ENCODE measurements around the gene NAA38. TPM values are rescaled to one million over a fixed set of nuclear protein-coding genes. Genes with fewer than 3 reads are reported as not detected.

Gene NAA38
- total and polyA plus RNA-seq, 2 donors (not counting 1 experiment from before 2014, with no cell fraction given) = 20.0 to 80.5 TPM

DNA sequence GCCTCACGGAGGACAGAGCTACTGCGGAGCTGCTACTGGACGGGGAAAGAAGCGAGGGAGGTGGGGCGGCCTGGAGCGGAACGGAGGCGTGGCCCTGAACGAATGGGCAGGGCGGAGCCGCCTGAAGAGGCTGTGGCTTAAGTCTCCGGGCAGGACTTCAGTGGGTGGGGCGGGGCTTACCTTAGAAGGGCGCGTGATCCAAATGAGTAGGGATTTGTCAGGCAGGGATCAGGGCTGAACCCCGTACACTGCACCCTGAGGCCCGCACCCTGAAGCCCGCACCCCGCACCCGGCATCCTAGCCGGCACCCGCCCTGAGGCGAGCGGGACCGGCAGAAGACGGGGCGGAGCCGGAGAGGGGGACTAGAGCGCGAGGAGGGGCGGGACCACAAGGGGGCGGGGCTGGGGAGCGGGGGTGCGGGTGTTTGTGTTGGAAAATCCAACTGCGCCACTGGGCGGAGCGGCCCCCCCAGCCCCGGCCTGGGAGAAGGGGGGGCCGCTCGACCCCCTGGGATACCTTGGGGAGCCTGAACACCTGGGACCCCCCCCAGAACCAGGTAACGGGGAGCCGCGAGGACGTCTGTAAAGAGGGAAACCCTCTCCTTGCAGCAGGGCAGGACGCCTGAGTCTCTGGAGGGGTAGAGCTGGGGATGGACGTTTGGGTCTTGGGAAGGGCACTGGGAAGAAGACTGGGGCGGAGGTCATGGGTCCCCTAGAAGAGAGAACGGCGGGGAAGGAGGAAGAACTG lies 23.4 kb downstream of the NAA38 start, which contains the start of gene KDM6B:
Gene KDM6B, plus strand, starts transcription at position 423 of the 747 bp plus-strand sequence. CDS start 11,338 bp downstream, outside the sequence.
- ATAC-seq (ENCODE audit: low read depth) (peak; percentile 65), DNase-seq (peak; percentile 96)
- H3K9me3 Mint-ChIP-seq (ENCODE audit: insufficient read depth) = no peaks in the 10 kb centered on the region
- intact Hi-C loops (cut with micrococcal nuclease) = loop anchor here (1.0 to 10.0 kb wide), 6 partner anchors 12 to 1179 kb away; partner anchors contain the start of genes C17orf100, CNTROB, MED31 and NAA38
- Histone ChIP-seq H3K4me2 (replicated peaks; ENCODE audit: low read depth, low read length, poor library complexity, severe bottlenecking) (peak within 1 kb of the TSS; percentile 99), H3K9ac (ENCODE audit: low read length) (peak within 1 kb of the TSS; percentile 83), H2AFZ (ENCODE audit: insufficient read depth, low read depth, low read length, poor library complexity, severe bottlenecking) (peak within 1 kb of the TSS; percentile 65), H3K27ac (ENCODE audit: low read length in 2 of 2) (peak within 1 kb of the TSS; percentile 93 to 100), H3K4me3 (ENCODE audit: control extremely low read depth in 1 of 5, extremely low read depth in 1 of 5, insufficient read depth in 1 of 5, low read depth in 2 of 5, low read length in 4 of 5) (peak within 1 kb of the TSS; percentile 56 to 99 (median 95)), H3K36me3 (replicated peaks in 1 of 2; ENCODE audit: control extremely low read depth in 1 of 2, control insufficient read depth in 1 of 2, extremely low read depth in 1 of 2, insufficient read depth in 2 of 2, low read length in 1 of 2) (no peaks in the 10 kb centered on the region), H4K20me1 (ENCODE audit: control insufficient read depth, insufficient read depth, low read length, poor library complexity, severe bottlenecking) (peaks cover 17% of the 10 kb centered on the region), H3K4me1 (ENCODE audit: control insufficient read depth in 2 of 2, insufficient read depth in 2 of 2, low read length in 2 of 2) (peaks cover 34 to 47% of the 10 kb centered on the region in 2 donors), H3K9me3 (ENCODE audit: control extremely low read depth in 1 of 3, control insufficient read depth in 2 of 3, insufficient read depth in 1 of 3, low read length in 2 of 3) (peaks cover 0 to 4% (median 0%) of the 10 kb centered on the region in 3 donors), H3K27me3 (replicated peaks in 1 of 4; ENCODE audit: control extremely low read depth in 1 of 4, control insufficient read depth in 3 of 4, insufficient read depth in 4 of 4, low read length in 3 of 4) (peaks cover 0 to 13% (median 2%) of the 10 kb centered on the region in 4 experiments), H3K79me2 (ENCODE audit: control insufficient read depth, insufficient read depth, low read length) (peaks cover 30% of the 10 kb centered on the region)
- ChIA-PET POLR2A (interaction anchor here (0.6 to 3.2 kb wide), 13 partner anchors 8 to 815 kb away, joined by 3 to 21 read pairs (median 9); partner anchors contain the start of genes CYB5D1, NAA38 and TP53), CTCF (interaction anchor here (0.6 to 5.3 kb wide), 19 partner anchors 9 to 285 kb away, joined by 3 to 53 read pairs (median 4); partner anchors contain the start of genes CYB5D1, NAA38 and TRAPPC1)
- H3K27me3 Mint-ChIP-seq = peaks cover 22% of the 10 kb centered on the region
- peak within 1 kb of the TSS; percentile 97 for H3K27ac Mint-ChIP-seq
- peak within 1 kb of the TSS; percentile 99 for H3K4me3 Mint-ChIP-seq
- under 1% methylated on average over 30 of the region's 49 CpGs for WGBS (ENCODE audit: insufficient coverage)
- peaks cover 34% of the 10 kb centered on the region for H3K4me1 Mint-ChIP-seq
- TF ChIP-seq CTCF (IDR thresholded peaks at IDR 0.05) (no peak), EZH2 (IDR thresholded peaks at IDR 0.05; ENCODE audit: borderline replicate concordance, insufficient read depth, low read depth, low read length, poor library complexity, severe bottlenecking) (no peak)

All from B cell (primary cell).